ENCODE results near the gene TNK2.
"Not testable (repeated sequence)": the region's sequence is repeated elsewhere in the genome, so short reads cannot be mapped to it uniquely, and the experiment has no call there.

TNK2 gene

DNA sequence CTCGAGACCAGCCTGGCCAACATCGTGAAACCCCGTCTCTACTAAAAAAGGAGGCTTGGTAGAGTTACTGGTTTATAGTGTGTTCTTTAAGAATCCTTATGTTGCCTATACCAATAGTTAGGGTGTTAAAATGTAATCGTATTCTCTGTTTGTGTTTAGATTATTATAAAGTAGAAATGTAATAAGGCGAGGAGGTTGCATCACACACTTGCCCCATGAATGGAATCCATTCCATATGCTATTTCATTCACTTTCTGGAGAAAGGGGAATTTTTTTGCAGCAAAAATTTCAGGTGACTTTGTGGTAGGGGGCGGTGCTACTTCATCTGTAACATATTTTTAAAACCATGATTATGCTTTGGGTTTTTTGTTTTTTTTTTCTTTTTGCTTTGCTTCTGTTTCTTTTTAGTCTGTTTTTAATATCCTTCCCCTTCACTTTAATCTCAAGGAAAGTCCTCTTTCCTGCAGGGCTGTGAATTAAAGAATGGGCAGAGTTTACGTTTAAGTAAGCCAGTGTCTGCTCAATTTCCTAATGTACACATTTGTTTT lies 63.6 kb downstream of the TNK2 start:
- DNase-seq: no peak

GRCh38 chr3:195839260-195840010 lies 68.9 kb downstream of the TNK2 start:
- DNase-seq: no peak

- DNase-seq: no peak
Observed at GRCh38 chr3:195838714-195839113, 69.6 kb downstream of the TNK2 start.

DNA sequence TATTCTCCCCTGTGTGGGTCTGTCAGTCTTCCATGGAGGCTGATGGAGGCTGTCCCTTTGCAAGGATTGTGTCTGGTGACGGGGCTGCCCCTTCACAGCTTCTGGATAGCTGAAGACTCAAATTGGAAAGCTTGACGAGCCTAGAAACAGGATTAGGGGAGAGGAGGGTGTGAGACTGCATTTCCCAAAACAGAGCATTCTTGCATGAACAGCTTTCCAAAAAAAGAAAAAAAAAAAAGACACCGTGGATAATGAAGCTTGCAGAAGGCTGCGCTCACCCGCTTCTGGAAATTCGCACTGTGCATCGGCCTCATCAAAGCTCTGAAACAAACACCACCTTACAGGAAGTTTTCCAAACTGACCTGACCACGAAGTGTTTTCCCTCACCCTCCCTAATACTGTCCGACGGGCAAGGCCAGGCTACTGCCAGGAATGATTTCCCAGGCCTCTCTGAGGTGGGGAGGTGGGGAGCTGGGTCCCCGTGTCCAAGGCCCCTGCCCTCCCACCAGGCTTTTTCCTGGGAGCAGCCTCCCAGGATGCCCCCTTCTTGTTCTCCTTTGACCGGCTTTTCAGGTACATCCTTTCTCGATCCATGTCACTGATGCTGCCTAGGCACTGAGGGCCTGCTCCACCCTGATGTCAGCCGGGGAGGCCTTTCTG lies 71.7 kb downstream of the TNK2 start:
- no peak for DNase-seq

GRCh38 chr3:195835791-195836190 lies 72.6 kb downstream of the TNK2 start:
- DNase-seq: no peak

GRCh38 chr3:195834675-195835583 lies 73.4 kb downstream of the TNK2 start:
- no peak for DNase-seq

- DNase-seq: no peak
Observed at GRCh38 chr3:195829897-195830254, 78.5 kb downstream of the TNK2 start.

- no peak for DNase-seq
Observed at GRCh38 chr3:195828762-195829161, 79.6 kb downstream of the TNK2 start.

GRCh38 chr3:195825857-195826804 lies 82.2 kb downstream of the TNK2 start:
- DNase-seq: no peak

- DNase-seq: no peak
Observed at GRCh38 chr3:195825191-195825588, 83.2 kb downstream of the TNK2 start.

DNA sequence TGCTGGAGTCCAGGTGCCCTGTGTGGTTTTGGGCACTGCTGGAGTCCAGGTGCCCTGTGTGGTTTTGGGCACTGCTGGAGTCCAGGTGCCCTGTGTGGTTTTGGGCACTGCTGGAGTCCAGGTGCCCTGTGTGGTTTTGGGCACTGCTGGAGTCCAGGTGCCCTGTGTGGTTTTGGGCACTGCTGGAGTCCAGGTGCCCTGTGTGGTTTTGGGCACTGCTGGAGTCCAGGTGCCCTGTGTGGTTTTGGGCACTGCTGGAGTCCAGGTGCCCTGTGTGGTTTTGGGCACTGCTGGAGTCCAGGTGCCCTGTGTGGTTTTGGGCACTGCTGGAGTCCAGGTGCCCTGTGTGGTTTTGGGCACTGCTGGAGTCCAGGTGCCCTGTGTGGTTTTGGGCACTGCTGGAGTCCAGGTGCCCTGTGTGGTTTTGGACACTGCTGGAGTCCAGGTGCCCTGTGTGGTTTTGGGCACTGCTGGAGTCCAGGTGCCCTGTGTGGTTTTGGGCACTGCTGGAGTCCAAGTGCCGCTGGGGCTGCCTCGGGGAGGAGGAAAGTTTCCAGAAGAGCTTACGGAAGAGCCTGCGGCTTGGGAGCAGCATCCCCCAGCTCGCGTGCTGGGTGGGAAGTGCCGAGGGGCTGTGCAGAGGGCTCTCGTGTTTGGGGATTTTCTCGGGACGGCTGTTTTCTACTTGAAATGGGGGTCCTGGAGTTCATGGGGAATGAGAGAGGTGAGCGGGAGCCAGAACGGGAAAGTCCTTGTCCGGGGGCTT lies 83.7 kb downstream of the TNK2 start:
- not testable (repeated sequence) for DNase-seq

- no peak for DNase-seq
Observed at GRCh38 chr3:195823999-195824398, 84.4 kb downstream of the TNK2 start.

- no peak for DNase-seq
Observed at GRCh38 chr3:195823280-195823679, 85.1 kb downstream of the TNK2 start.

- DNase-seq: no peak
Observed at GRCh38 chr3:195822131-195822696, 86.1 kb downstream of the TNK2 start.

- no peak for DNase-seq
Observed at GRCh38 chr3:195821403-195822130, 86.8 kb downstream of the TNK2 start.

GRCh38 chr3:195820901-195821300 lies 87.5 kb downstream of the TNK2 start:
- DNase-seq: no peak

DNA sequence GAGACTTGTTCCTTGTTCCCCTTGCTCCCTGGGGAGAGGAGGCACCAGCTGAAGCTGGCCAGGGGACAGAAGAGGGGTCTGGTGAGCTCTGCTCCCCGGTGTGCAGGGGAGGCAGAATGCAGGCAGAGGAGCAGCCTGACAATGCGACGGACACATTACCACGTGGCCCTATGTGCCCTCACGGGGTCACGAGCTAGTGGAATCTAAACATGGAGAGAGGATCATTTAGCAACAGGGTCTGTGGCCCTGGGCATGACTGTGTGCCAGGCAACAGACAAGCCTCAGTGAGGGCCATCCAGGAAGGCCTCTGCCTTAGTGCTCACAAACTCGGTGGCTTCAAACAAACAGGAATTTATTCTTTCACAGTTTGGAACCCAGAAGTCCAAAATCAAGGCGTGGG lies 88.2 kb downstream of the TNK2 start:
- no peak for DNase-seq

GRCh38 chr3:195818301-195818700 lies 90.0 kb downstream of the TNK2 start:
- no peak for DNase-seq

GRCh38 chr3:195817578-195818135 lies 90.7 kb downstream of the TNK2 start:
- DNase-seq: no peak
